NCI-H446 treated with DMSO at 0.1 percent for 48 hours (cell line): ENCODE measurements around the gene CD14.
"Not testable (repeated sequence)": the region's sequence is repeated elsewhere in the genome, so short reads cannot be mapped to it uniquely, and the experiment has no call there.

Experiments
- DNase-seq: peaks from one replicate; lab custom pipeline; 2025; lab: John Stamatoyannopoulos, UW

The CD14 gene

DNA sequence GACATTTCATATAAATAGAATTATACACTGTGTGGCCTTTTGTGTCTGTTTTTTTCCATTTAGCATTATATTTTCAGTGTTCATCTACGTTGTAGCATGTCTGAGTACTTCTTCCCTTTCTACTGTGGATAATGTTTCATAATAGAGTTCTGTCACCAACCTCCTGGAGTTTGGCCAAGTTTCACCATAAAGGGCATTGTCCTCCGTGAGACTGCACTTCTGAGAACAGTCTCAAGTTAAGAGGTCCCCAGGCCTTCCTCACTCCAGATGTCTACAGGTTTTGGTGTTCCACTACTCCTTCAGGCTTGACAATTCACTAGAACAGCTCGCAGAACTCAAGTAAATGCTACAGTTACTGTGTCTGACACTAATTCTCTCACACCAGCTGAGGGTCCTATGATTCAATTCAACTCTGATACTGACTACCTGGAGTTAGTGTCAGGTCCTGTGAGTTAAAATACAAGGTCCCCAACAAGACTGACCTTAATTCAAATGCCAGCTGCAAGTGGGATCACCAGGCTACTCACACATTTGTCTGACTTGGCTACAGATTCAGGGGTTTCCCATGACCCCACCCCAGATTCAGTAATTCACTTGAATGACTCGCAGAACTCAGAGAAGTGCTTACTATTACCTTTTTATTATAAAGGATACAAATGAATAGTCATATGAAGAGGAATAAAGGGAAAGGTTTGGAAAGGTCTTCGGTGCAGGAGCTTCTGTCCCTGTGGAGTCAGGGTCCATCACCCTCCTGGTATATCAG lies 37.3 kb downstream of the CD14 start:
- no peak for DNase-seq

DNA sequence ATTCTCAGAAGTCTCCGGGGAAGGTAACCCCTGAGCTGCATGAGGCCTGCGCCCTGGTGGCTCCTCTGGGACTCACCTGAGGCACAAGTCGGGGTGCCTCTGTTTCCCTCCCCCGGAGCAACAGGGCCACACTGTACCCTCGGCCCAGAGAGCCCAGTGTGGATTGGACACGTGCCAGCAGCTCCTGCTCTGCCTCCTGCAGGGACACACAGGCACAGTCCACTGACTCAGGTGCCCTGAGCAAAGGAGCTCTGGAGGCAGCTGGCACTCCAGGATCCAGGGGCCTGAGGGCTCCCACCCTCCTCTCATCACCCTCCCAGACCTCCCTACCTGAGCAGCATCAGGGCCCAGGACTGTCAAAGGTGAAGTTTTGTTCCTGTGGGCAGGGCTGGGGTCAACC lies 38.8 kb downstream of the CD14 start:
- DNase-seq, result no peak

DNA sequence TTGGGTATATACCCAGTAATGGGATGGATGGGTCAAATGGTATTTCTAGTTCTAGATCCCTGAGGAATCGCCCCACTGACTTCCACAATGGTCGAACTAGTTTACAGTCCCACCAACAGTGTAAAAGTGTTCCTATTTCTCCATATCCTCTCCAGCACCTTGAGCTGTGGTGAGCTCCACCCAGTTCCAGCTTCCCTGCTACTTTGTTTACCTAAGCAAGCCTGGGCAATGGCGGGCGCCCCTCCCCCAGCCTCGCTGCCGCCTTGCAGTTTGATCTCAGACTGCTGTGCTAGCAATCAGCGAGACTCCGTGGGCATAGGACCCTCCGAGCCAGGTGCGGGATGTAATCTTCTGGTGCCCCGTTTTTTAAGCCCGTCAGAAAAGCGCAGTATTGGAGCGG lies 39.9 kb downstream of the CD14 start:
- not testable (repeated sequence) for DNase-seq

DNA sequence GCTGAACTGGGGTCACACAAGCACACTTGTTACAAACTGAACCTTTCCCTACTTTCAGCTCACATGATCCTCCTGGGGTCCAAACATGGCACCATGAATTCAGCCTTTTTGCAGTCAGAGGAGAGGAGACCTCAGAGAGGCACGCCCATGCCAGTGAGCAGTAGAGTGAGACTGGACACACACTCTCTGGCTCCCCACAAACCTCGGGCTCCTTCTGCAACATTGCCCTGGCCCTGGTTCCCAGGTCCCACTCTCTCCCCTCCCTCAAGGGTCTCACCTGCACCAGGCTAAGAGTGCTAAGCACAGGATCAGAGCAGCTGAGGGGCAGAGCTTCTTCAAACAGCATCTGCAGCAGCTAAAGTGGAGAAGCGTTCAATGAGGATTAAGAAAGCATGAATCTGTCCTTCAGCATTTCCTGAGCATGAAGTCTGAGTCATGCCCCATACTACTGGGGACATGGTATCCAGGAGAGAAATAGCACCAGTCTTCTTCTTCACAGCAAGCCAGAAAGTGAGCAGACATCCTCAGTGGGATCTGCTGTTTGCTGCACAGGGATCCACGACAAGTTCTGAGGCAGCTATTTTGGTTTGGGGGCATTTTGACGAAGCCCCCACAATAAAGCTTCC lies 41.1 kb downstream of the CD14 start:
- no peak for DNase-seq

DNA sequence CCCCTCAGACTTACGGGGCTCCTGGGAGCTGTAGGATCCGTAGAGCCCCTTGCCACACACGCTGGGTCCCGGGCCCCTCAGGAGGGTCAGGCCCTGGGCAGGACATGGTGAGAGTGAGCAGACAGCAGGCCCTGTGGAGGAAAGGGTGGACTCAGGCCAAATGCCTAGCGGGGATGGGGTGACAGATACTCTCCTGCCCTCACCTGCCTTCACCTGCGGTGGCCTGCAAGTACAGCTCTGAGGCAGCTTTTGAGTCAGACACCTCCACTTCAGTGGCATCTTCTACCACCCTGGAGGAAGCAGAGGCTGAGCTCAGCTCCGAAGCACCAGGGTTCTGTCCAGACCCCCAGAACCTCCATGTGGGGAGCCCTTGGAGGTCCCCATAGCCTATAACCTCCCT lies 42.1 kb downstream of the CD14 start:
- DNase-seq, result no peak

DNA sequence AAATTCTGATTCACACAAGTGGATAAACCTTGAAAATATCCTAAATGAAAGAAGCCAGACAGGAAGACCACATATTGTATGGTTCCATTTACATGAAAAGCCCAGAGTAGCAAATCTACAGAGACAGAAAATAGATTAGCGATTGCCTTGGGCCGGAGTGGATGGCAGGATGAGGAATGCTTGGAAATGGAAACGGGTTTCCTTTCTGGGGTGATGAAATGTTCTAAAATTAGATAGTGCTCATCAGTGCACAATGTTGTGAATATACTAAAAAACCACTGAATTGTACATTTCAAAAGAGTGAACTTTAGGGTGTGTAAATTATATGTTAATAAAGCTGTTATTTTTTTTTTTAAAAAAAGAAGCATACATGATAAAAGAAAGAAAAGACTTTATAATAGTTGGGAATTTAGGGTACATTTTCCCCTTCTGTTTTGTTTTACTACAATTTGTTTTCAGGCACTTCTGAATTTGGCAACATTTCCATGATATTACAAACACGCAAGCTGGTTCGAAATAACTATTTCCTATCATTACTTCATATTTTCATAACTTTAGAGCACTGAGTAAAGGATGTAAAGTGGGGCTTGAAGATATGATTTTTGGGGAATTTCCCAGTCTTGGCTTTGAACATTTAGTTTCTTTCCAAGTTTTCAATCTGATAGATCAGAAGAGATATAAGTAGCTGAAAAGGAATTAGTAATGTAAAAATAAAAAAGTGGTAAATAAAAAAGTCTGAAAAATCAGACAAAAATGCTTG lies 44.5 kb downstream of the CD14 start:
- DNase-seq, result no peak

DNA sequence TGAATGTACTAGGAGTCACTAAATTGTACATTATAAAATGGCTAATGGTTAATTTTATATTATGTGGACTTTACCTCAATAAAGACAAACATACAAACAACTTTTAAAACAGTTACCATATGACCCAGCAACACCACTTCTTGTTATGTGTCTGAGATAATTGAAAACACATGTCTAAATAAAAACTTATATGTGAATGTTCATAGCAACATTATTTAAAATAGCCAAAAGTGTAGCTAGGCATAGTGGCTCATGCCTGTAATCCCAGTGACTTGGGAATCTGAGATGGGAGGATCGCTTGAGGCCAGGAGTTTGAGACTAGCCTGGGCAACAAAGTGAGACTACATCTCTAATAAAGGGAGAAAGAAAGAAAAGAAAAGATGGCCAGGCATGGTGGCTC lies 45.5 kb downstream of the CD14 start:
- no peak for DNase-seq
